ENCODE measurements around the gene ATP10B.

Gene ATP10B

GRCh38 chr5:160742446-160742845, 109.6 kb downstream of the ATP10B start:
- no peak overlapping the region for H2BK12ac ChIP-seq (ENCODE audit: low read length)
- WGBS, 2 donors (ENCODE audit: extremely low coverage in 2 of 2, insufficient read length in 2 of 2, insufficient replicate concordance in 1 of 2) = no CpG with 5 or more reads among the region's 1 CpG
- H2BK5ac ChIP-seq (ENCODE audit: low read length) = no peak overlapping the region
- no peak overlapping the region for H4K91ac ChIP-seq (ENCODE audit: low read depth, low read length, poor library complexity)
- no peak overlapping the region for H3K18ac ChIP-seq (ENCODE audit: low read length)
- no peak overlapping the region for H2BK15ac ChIP-seq (ENCODE audit: low read length)
- no peak overlapping the region for H3K4me2 ChIP-seq (ENCODE audit: insufficient read depth, low read length, poor library complexity, severe bottlenecking)
- DNase-seq (ENCODE audit: low spot score) = no peak
- no peaks in the 10 kb centered on the region for H3K36me3 ChIP-seq (replicated peaks in 1 of 2; ENCODE audit: control insufficient read depth in 2 of 2, insufficient read depth in 2 of 2, low read length in 2 of 2)
- no peaks in the 10 kb centered on the region for H3K27me3 ChIP-seq (ENCODE audit: control insufficient read depth in 3 of 3, insufficient read depth in 3 of 3, low read depth in 1 of 3, low read length in 3 of 3)
- no peak overlapping the region for H2AK5ac ChIP-seq (ENCODE audit: low read depth, low read length)
- no peaks in the 10 kb centered on the region for H3K79me1 ChIP-seq (ENCODE audit: low read depth, low read length)
- no peak overlapping the region for H3K27ac ChIP-seq (replicated peaks; ENCODE audit: low read length)
- H3K14ac ChIP-seq (ENCODE audit: low read length) = no peak overlapping the region
- no peak overlapping the region for H2AFZ ChIP-seq (ENCODE audit: low read length)
- no peak overlapping the region for H3K9ac ChIP-seq (ENCODE audit: low read depth, low read length, poor library complexity)
- no peak overlapping the region for H3K23ac ChIP-seq (ENCODE audit: low read depth, low read length, poor library complexity)
- H3K4me1 ChIP-seq (ENCODE audit: control insufficient read depth in 2 of 2, insufficient read depth in 1 of 2, low read depth in 1 of 2, low read length in 2 of 2) = peaks cover 0 to 3% of the 10 kb centered on the region in 2 donors
- no peaks in the 10 kb centered on the region for H3K9me3 ChIP-seq (replicated peaks in 1 of 2; ENCODE audit: control insufficient read depth in 2 of 2, insufficient read depth in 1 of 2, low read depth in 1 of 2, low read length in 2 of 2)
- no peak overlapping the region for H4K8ac ChIP-seq (ENCODE audit: low read depth, low read length)
- H2BK120ac ChIP-seq (ENCODE audit: low read depth, low read length) = no peak overlapping the region
- no peak overlapping the region for H3K4ac ChIP-seq (ENCODE audit: low read length)
- H3K4me3 ChIP-seq (ENCODE audit: low read length in 2 of 2) = no peak overlapping the region

DNA sequence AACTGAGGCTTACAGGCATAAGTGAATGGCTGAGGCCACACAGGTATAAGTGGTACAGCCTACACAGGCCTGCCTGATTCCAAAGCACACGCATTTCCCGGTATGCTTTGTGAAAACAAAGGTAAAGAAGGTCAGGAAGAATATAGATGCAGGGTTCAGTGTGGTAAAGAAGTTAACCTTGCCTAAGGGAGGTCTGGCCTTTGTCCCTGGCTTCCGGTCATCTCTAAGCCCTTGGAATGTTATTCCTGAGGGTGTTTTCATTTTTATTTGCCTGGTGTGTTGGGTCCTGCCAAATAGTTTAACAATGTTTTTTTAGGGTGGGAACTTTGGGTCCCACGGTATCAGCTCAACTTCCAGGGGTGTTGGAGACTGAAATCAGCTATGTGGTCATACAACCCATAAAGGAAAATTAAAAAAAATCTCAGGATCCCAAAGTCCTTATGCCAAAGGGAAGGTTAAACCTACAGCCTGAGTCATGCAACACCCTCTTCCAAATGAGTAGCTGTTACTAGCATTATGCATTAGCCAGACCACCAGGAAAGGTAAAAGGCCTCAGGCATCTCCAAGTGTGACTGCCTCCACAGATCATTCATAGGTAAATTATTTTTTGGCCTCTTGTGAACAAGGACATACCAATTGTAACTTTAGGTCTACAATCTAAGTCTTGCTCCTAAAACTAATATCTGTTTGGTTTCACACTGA, 124.6 kb downstream of the ATP10B start:
- H3K36me3 ChIP-seq (replicated peaks in 1 of 2; ENCODE audit: control insufficient read depth in 2 of 2, insufficient read depth in 2 of 2, low read length in 2 of 2) = no peaks in the 10 kb centered on the region
- H3K4me3 ChIP-seq (ENCODE audit: low read length in 2 of 2) = no peak overlapping the region
- peaks cover 2% of the 10 kb centered on the region for H3K79me1 ChIP-seq (ENCODE audit: low read depth, low read length)
- H2BK15ac ChIP-seq (ENCODE audit: low read length) = no peak overlapping the region
- no peak overlapping the region for H3K27ac ChIP-seq (replicated peaks; ENCODE audit: low read length)
- H2BK12ac ChIP-seq (ENCODE audit: low read length) = no peak overlapping the region
- H3K9me3 ChIP-seq (replicated peaks in 1 of 2; ENCODE audit: control insufficient read depth in 2 of 2, insufficient read depth in 1 of 2, low read depth in 1 of 2, low read length in 2 of 2) = no peaks in the 10 kb centered on the region
- H2BK120ac ChIP-seq (ENCODE audit: low read depth, low read length) = no peak overlapping the region
- H3K18ac ChIP-seq (ENCODE audit: low read length) = no peak overlapping the region
- WGBS, 2 donors (ENCODE audit: extremely low coverage in 2 of 2, insufficient read length in 2 of 2, insufficient replicate concordance in 1 of 2) = no CpG with 5 or more reads among the region's 4 CpGs
- H3K23ac ChIP-seq (ENCODE audit: low read depth, low read length, poor library complexity) = no peak overlapping the region
- H3K4ac ChIP-seq (ENCODE audit: low read length) = no peak overlapping the region
- no peak for DNase-seq (ENCODE audit: low spot score)
- H3K4me1 ChIP-seq (ENCODE audit: control insufficient read depth in 2 of 2, insufficient read depth in 1 of 2, low read depth in 1 of 2, low read length in 2 of 2) = peaks cover 0 to 2% of the 10 kb centered on the region in 2 donors
- H2AK5ac ChIP-seq (ENCODE audit: low read depth, low read length) = no peak overlapping the region
- H4K8ac ChIP-seq (ENCODE audit: low read depth, low read length) = no peak overlapping the region
- H3K9ac ChIP-seq (ENCODE audit: low read depth, low read length, poor library complexity) = no peak overlapping the region
- no peak overlapping the region for H2AFZ ChIP-seq (ENCODE audit: low read length)
- H2BK5ac ChIP-seq (ENCODE audit: low read length) = no peak overlapping the region
- H3K14ac ChIP-seq (ENCODE audit: low read length) = no peak overlapping the region
- H3K4me2 ChIP-seq (ENCODE audit: insufficient read depth, low read length, poor library complexity, severe bottlenecking) = no peak overlapping the region
- H3K27me3 ChIP-seq (ENCODE audit: control insufficient read depth in 3 of 3, insufficient read depth in 3 of 3, low read depth in 1 of 3, low read length in 3 of 3) = no peaks in the 10 kb centered on the region
- no peak overlapping the region for H4K91ac ChIP-seq (ENCODE audit: low read depth, low read length, poor library complexity)

- no peak overlapping the region for H4K91ac ChIP-seq (ENCODE audit: low read depth, low read length, poor library complexity)
- no peak overlapping the region for H4K8ac ChIP-seq (ENCODE audit: low read depth, low read length)
- no peak overlapping the region for H2BK5ac ChIP-seq (ENCODE audit: low read length)
- no peak overlapping the region for H3K4me2 ChIP-seq (ENCODE audit: insufficient read depth, low read length, poor library complexity, severe bottlenecking)
- no peaks in the 10 kb centered on the region for H3K36me3 ChIP-seq (replicated peaks in 1 of 2; ENCODE audit: control insufficient read depth in 2 of 2, insufficient read depth in 2 of 2, low read length in 2 of 2)
- no peaks in the 10 kb centered on the region for H3K9me3 ChIP-seq (replicated peaks in 1 of 2; ENCODE audit: control insufficient read depth in 2 of 2, insufficient read depth in 1 of 2, low read depth in 1 of 2, low read length in 2 of 2)
- H3K27me3 ChIP-seq (ENCODE audit: control insufficient read depth in 3 of 3, insufficient read depth in 3 of 3, low read depth in 1 of 3, low read length in 3 of 3) = no peaks in the 10 kb centered on the region
- H3K79me1 ChIP-seq (ENCODE audit: low read depth, low read length) = peaks cover 2% of the 10 kb centered on the region
- no peak overlapping the region for H3K27ac ChIP-seq (replicated peaks; ENCODE audit: low read length)
- H3K23ac ChIP-seq (ENCODE audit: low read depth, low read length, poor library complexity) = no peak overlapping the region
- no peak overlapping the region for H2AK5ac ChIP-seq (ENCODE audit: low read depth, low read length)
- DNase-seq (ENCODE audit: low spot score) = no peak
- H3K18ac ChIP-seq (ENCODE audit: low read length) = no peak overlapping the region
- no peak overlapping the region for H2AFZ ChIP-seq (ENCODE audit: low read length)
- H2BK120ac ChIP-seq (ENCODE audit: low read depth, low read length) = no peak overlapping the region
- peaks cover 0 to 2% of the 10 kb centered on the region in 2 donors for H3K4me1 ChIP-seq (ENCODE audit: control insufficient read depth in 2 of 2, insufficient read depth in 1 of 2, low read depth in 1 of 2, low read length in 2 of 2)
- no peak overlapping the region for H3K4ac ChIP-seq (ENCODE audit: low read length)
- H3K9ac ChIP-seq (ENCODE audit: low read depth, low read length, poor library complexity) = no peak overlapping the region
- H3K14ac ChIP-seq (ENCODE audit: low read length) = no peak overlapping the region
- WGBS, 2 donors (ENCODE audit: extremely low coverage in 2 of 2, insufficient read length in 2 of 2, insufficient replicate concordance in 1 of 2) = no CpG with 5 or more reads among the region's 2 CpGs
- H3K4me3 ChIP-seq (ENCODE audit: low read length in 2 of 2) = no peak overlapping the region
- no peak overlapping the region for H2BK12ac ChIP-seq (ENCODE audit: low read length)
- no peak overlapping the region for H2BK15ac ChIP-seq (ENCODE audit: low read length)
Measured at GRCh38 chr5:160726721-160727120, 125.3 kb downstream of the ATP10B start.

- H2BK5ac ChIP-seq (ENCODE audit: low read length) = no peak overlapping the region
- H3K4me1 ChIP-seq (ENCODE audit: control insufficient read depth in 2 of 2, insufficient read depth in 1 of 2, low read depth in 1 of 2, low read length in 2 of 2) = no peaks in the 10 kb centered on the region
- H3K27ac ChIP-seq (replicated peaks; ENCODE audit: low read length) = no peak overlapping the region
- H3K14ac ChIP-seq (ENCODE audit: low read length) = no peak overlapping the region
- H3K9me3 ChIP-seq (replicated peaks in 1 of 2; ENCODE audit: control insufficient read depth in 2 of 2, insufficient read depth in 1 of 2, low read depth in 1 of 2, low read length in 2 of 2) = no peaks in the 10 kb centered on the region
- H4K8ac ChIP-seq (ENCODE audit: low read depth, low read length) = no peak overlapping the region
- H2BK120ac ChIP-seq (ENCODE audit: low read depth, low read length) = no peak overlapping the region
- H3K36me3 ChIP-seq (replicated peaks in 1 of 2; ENCODE audit: control insufficient read depth in 2 of 2, insufficient read depth in 2 of 2, low read length in 2 of 2) = no peaks in the 10 kb centered on the region
- H2AK5ac ChIP-seq (ENCODE audit: low read depth, low read length) = no peak overlapping the region
- peaks cover under 1% of the 10 kb centered on the region for H3K79me1 ChIP-seq (ENCODE audit: low read depth, low read length)
- no peak overlapping the region for H2AFZ ChIP-seq (ENCODE audit: low read length)
- H2BK12ac ChIP-seq (ENCODE audit: low read length) = no peak overlapping the region
- no CpG with 5 or more reads among the region's 3 CpGs for WGBS, 2 donors (ENCODE audit: extremely low coverage in 2 of 2, insufficient read length in 2 of 2, insufficient replicate concordance in 1 of 2)
- no peak for DNase-seq (ENCODE audit: low spot score)
- H3K18ac ChIP-seq (ENCODE audit: low read length) = no peak overlapping the region
- H2BK15ac ChIP-seq (ENCODE audit: low read length) = no peak overlapping the region
- no peak overlapping the region for H4K91ac ChIP-seq (ENCODE audit: low read depth, low read length, poor library complexity)
- H3K4me3 ChIP-seq (ENCODE audit: low read length in 2 of 2) = no peak overlapping the region
- H3K4me2 ChIP-seq (ENCODE audit: insufficient read depth, low read length, poor library complexity, severe bottlenecking) = no peak overlapping the region
- no peak overlapping the region for H3K9ac ChIP-seq (ENCODE audit: low read depth, low read length, poor library complexity)
- no peak overlapping the region for H3K23ac ChIP-seq (ENCODE audit: low read depth, low read length, poor library complexity)
- H3K27me3 ChIP-seq (ENCODE audit: control insufficient read depth in 3 of 3, insufficient read depth in 3 of 3, low read depth in 1 of 3, low read length in 3 of 3) = no peaks in the 10 kb centered on the region
- H3K4ac ChIP-seq (ENCODE audit: low read length) = no peak overlapping the region
Measured at GRCh38 chr5:160720822-160721221, 131.2 kb downstream of the ATP10B start.
